IPS-11a (cell line): ENCODE data around the gene ZBTB8B.

Experiments used
- H3K4me3 ChIP-seq: one replicate; pipeline ENCODE4 v1.5.1; 2013; ENCODE audit warnings: low read depth, low read length, control low read depth

ZBTB8B gene

DNA sequence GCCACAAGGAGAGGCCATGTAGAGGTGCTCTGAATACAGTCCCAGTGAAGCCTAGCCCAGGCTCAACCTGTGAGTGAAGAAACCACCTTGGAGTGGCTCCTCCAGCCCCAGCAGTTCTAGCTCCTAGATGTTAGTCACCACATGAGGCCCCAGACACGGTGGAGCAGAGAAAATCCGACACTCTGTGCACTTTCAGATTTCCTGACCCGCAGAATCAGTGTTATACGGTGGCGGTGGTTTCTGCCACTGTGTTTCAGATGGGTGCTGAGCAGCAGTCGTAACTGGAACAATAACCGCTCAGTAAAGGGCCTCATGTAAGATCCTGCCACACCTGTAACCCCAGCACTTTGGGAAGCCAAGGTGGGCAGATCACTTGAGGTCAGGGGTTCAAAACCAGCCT, 38.3 kb downstream of the ZBTB8B start:
- no peak overlapping the region for H3K4me3 ChIP-seq

DNA sequence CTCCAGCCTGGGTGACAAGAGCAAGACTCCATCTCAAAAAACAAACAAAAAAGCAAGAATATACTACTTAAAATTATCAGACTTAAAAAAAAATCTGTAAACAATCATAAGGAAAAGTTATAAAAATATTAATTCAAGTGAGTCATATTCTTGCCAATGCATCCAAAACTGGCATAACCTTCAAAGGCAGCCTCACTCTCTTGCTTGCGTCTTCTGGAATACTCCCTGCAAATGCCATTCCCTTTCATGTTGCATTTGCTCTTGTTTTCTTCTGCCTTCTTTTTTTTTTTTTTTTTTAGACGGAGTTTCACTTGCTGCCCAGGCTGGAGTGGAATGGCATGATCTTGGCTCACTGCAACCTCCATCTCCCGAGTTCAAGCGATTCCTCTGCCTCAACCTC, 42.1 kb downstream of the ZBTB8B start:
- no peak overlapping the region for H3K4me3 ChIP-seq

DNA sequence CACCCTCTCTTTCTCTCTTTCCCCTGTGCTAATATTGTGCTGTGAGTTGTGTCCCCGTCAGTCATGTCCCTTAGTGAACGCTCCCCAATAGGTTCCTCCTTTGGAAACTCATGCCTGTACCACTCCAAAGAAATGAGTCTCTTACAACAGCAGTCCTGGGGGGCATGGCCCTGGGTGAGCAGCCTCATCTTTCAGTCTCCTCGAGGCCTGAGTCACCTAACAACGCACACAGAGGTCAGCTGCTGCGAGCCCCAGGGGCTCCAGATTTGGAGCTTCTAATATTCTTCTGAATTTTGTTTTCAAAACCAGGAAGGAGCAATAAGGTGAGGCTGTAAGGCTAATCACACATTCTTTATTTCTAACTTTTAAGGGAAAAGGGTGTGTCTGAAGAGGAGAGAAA, 43.9 kb downstream of the ZBTB8B start:
- H3K4me3 ChIP-seq, result no peak overlapping the region

DNA sequence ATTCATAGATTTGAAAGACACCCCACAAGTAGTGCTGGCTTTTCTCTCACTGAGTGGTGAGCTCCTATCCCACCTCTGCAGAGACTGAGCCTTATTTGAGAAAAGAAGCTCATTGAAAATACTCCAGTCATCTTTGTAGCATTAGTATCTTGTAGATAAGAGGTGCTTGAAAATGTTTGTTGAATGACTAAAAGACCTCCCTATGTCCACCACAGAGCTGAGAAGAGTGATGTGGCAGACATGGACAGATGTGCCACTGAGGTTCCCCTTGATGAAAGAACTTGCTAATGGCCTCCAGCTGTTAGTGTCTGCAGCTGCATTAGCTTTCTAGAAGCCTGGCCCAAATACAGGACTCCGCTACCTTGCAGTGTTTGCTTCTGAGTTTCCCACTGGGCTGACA, 45.1 kb downstream of the ZBTB8B start:
- no peak overlapping the region for H3K4me3 ChIP-seq
